22Rv1 (cell line): ENCODE measurements around the gene RAB40A.

Source experiments
- ZFX ChIP-seq: fragments of 450-650 bp; IDR thresholded peaks from 2 replicates; pipeline ENCODE4 v1.6.1; 2017; ENCODE audit warnings: antibody characterized with exemption, borderline replicate concordance
- TF ChIP-seq, protein P1 (sequence below): fragments of 450-650 bp; IDR thresholded peaks from 2 replicates; pipeline ENCODE4 v1.5.1; 2017; ENCODE audit warnings: mild to moderate bottlenecking

DNA sequence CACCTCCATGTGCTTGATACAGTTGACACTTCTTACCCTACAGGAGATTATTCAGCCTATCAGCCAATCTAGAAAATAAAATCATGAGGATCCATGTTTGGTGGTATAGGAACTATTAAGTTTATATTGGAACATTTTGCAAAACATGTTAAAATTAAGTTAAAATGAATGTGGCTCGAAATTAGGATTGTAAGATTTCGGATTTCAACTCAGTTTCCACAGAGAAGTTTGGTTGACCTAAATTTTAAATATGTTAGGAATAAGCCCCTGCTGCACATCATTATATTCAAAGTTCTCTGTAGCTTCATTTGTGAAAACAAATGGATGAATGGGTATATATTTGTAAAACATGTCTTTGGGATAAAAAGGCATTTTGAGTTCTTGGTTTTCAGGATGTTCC lies at the start of gene RAB40A:
- TF ChIP-seq, protein P1, sequence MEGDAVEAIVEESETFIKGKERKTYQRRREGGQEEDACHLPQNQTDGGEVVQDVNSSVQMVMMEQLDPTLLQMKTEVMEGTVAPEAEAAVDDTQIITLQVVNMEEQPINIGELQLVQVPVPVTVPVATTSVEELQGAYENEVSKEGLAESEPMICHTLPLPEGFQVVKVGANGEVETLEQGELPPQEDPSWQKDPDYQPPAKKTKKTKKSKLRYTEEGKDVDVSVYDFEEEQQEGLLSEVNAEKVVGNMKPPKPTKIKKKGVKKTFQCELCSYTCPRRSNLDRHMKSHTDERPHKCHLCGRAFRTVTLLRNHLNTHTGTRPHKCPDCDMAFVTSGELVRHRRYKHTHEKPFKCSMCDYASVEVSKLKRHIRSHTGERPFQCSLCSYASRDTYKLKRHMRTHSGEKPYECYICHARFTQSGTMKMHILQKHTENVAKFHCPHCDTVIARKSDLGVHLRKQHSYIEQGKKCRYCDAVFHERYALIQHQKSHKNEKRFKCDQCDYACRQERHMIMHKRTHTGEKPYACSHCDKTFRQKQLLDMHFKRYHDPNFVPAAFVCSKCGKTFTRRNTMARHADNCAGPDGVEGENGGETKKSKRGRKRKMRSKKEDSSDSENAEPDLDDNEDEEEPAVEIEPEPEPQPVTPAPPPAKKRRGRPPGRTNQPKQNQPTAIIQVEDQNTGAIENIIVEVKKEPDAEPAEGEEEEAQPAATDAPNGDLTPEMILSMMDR: no peak
- no peak for TF ChIP-seq ZFX
